Motor neuron (in vitro differentiated cells): ENCODE data around the gene ARHGDIA. TPM values are rescaled to one million over a fixed set of nuclear protein-coding genes. Genes with fewer than 3 reads are reported as not detected.
A peak's percentile ranks its signal among the peaks of the same experiment; 100 is the strongest.
"Not testable (repeated sequence)": the region's sequence is repeated elsewhere in the genome, so short reads cannot be mapped to it uniquely, and the experiment has no call there.

ENCODE experiments used
- ATAC-seq, 8 experiments: fragments of 200-7000 bp; cut with Tn5 transposase; replicated peaks in 6 of 8; 2 replicates each; pipeline ENCODE4 v1.8.0; 2021; ENCODE audit warnings: mild to moderate bottlenecking in 8 of 8, moderate library complexity in 8 of 8
- H3K27ac ChIP-seq, 2 donors: fragments of 250-450 bp; sonication (Bioruptor Pico); 2 replicates each; pipeline ENCODE4 v1.9.0; 2021; ENCODE audit warnings: antibody characterized with exemption in 2 of 2, mild to moderate bottlenecking in 2 of 2, moderate library complexity in 1 of 2
- H3K4me1 ChIP-seq, 2 donors: fragments of 250-450 bp; sonication (Bioruptor Pico); replicated peaks in 1 of 2; 2 replicates each; pipeline ENCODE4 v1.6.1; 2021; ENCODE audit warnings: antibody characterized with exemption in 2 of 2, mild to moderate bottlenecking in 2 of 2, moderate library complexity in 1 of 2
- H3K4me3 ChIP-seq, 5 donors: fragments of 250-450 bp; sonication (Bioruptor Pico); 2 replicates each; pipeline ENCODE4 v1.9.0; 2021; ENCODE audit warnings: antibody characterized with exemption in 5 of 5, mild to moderate bottlenecking in 5 of 5, moderate library complexity in 4 of 5
- WGBS, 10 experiments: fragments of 450-650 bp; shearing (Covaris generic); methylation state at CpG; one replicate each; pipeline ENCODE4 v1.0.0; 2022; 5-methylcytosine and 5-hydroxymethylcytosine counted together
- in situ Hi-C, 9 experiments: fragments of 400-800 bp; cut with MboI; loops; one replicate each; pipeline ENCODE4 v1.15.0; 2021; ENCODE audit warnings: low sequenced_read_pairs in 9 of 9, low pct_unique_long_range_greater_than_20kb in 2 of 9; ENCODE audit not compliant: unreplicated experiment in 9 of 9
- total RNA-seq, 8 experiments: library from RNA; unstranded; fragments of 300-600 nt; gene quantifications; 2 replicates each; pipeline versions ENCODE4 v1.2.3 to v1.2.4, GENCODE V29; 2022

The ARHGDIA gene
- total RNA-seq, 8 experiments from 2014 or later, result 44.7 to 276 (median 151) TPM

DNA sequence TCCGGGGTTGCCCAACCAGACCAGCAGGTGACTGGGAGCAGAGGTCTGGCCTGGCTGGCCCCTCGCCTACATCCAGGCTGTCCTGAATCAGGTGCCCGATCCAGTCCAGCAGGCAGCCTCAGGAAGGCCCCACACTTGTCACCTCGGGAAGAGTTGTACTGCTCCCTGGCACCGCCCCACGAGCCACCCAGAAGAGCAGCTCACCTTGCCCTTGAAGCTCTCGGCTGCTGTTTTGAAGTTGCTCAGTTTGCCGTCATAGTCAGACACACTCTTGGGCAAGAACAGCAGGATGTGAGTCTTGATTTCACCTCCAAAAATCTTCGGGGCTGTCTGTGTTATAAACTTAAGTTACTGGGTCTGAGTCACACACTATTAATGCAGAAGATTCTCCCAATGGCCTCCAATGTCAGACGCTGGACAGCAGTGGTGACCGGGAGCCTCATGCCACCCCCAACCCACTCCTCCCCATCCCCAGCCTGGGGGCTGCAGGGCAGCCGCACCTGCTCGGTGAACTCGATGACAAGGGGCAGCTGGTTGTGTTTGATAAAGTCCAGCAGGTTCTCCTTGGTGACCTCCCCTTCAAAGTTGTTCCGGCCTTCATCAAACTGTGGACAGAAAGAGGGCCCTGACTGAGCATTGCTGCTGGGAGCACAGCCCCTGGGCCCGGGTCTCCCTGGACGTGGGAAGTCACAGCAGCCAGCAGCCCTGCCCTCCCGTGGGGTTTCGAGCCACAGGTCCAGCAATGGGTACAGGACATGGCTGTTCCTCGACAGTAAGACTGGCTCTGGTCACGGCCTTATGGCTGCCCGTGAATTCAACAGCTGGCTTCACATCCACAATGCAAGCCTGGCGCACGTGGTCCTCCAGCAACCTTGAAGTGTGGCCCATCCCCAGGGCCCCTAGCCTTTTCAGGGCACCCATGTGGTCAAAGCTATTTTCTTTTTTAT lies 24.1 kb downstream of the ARHGDIA start:
- Histone ChIP-seq H3K4me3 (no peak overlapping the region), H3K4me1 (no peaks in the 10 kb centered on the region), H3K27ac (no peak overlapping the region)
- in situ Hi-C loops, result no loop called here
- peak in 1 of 8 experiments; percentile 6 for ATAC-seq
- WGBS, 10 experiments, result 89 to 100% (median 94%) methylated on average over 4 to 10 of the region's 24 CpGs; no CpG with 5 or more reads in 6 of the 10 experiments

DNA sequence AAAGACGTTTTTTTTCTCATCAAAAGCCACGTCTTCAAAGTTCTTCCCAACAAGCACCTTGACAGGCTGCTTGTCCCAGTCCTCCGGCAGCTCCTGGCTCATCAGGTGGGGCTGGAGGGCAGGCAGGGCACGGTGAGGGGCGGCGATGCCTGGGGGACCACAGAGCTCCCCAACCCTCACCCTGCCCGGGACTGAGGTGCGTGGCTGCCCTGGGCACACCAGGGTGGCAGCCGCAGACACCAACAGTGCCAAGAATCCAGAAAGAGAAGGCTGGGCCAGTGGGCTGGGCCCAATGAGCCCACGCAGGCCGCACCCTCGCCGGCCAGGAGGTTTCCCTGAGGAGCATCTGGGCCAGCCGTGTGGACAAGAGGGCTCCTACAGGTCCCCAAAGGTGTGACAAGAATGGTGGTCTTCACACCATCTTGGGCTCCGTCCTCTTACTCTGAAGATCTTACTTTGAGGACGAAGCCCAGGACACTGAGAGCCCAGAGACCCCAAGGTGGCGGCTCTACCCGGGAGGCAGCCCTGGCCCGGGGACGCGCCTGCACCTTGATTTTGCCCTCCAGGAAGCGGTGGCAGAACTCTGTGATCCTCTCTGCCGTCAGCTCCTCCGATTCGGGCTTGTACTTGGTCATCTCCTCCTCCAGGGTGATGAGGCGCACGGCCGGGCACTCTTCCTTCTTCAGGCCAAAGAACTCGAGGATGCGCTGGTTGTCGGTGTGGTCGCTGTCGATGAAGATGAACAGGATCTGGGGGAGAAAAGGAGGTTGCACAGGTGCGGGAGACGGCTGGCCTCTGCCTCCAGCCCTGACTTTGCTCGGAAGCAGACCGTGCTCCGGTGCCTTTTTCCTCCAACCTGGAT lies 25.0 kb downstream of the ARHGDIA start:
- H3K4me1 ChIP-seq, result no peaks in the 10 kb centered on the region
- no peak for ATAC-seq
- 92 to 100% (median 98%) methylated on average over 1 to 17 of the region's 38 CpGs; no CpG with 5 or more reads in 4 of the 10 experiments for WGBS, 10 experiments

DNA sequence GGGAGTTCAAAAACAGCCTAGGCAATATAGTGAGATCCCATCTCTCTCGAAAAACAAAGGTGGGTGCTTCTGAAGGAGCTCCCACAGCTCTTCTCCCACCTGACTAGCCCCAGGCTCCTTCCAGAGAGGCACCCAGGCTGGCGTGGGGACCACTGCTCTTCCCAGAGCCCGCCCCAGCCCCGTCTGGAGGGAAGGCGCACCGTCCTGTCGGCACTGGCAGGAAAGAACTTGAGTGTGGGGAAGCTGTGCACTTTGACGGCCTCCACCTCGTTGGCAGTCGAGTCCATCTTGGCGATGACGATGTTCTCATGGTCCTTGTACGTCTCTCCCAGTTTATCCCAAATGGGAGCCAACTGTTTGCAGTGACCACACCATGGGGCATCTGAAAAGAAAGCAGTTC lies 25.8 kb downstream of the ARHGDIA start:
- in situ Hi-C loops, result no loop called here
- Histone ChIP-seq H3K27ac (no peak overlapping the region), H3K4me1 (no peaks in the 10 kb centered on the region), H3K4me3 (no peak overlapping the region)
- ATAC-seq, result no peak
- WGBS, 10 experiments, result 80 to 100% (median 96%) methylated on average over 1 to 6 of the region's 13 CpGs; no CpG with 5 or more reads in 6 of the 10 experiments

More for the DNA sequence above, 25.0 kb downstream of the ARHGDIA start:
- Histone ChIP-seq H3K4me3 (no peak overlapping the region), H3K27ac (no peak overlapping the region)
- in situ Hi-C loops, result no loop called here

DNA sequence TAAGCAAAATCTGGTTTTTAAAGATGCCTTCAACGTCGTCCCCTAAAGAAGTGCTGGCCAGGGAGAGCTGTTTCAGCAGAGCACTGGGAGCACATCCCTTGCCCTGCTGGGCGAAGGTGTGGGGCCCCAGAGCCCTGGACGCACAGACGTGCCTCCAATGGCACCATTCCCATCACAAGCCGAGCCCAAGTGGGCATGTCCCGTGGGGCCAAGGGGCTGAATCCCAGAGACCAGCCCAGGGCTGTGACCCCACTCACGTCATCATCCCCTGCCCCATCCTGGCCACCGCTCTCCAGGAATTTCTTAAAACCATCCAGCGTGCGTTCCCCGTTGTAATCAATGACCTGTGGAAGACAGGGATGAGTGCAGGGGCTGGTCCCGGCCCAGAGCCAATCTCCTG lies 26.2 kb downstream of the ARHGDIA start:
- in situ Hi-C loops, result no loop called here

DNA sequence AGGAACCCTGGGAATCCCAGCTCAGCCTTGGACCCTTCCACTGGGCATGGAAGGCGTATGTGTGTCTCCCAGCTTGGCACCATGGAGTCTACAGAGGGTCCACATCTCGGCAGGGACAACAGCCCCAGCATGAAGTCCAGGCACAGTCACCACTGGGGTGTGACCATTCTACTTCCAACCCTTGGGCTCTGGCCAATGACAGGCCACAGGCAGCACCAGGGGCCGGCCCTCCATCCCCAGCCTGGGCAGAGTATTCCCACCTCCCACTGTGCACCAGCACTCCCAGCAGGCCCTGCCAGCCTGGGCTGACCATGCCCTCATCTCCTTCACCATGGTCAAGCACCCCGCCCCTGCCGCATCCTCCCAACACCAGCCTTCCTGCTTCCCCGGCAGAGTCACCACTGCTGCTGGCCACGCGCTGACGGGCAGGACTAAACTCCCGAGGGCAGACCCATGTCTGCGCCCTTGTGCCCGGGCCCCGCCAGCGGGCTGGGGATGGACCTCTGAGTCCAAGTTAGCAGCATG lies 26.7 kb downstream of the ARHGDIA start:
- no peaks in the 10 kb centered on the region for H3K4me1 ChIP-seq
- in situ Hi-C loops, result no loop called here
- H3K4me3 ChIP-seq, result no peak overlapping the region
- no peak overlapping the region for H3K27ac ChIP-seq
- WGBS, 10 experiments, result 80 to 100% (median 92%) methylated on average over 1 to 8 of the region's 14 CpGs; no CpG with 5 or more reads in 5 of the 10 experiments
- peak; percentile 10 to 31 (median 18) for ATAC-seq

More for the DNA sequence above, 26.2 kb downstream of the ARHGDIA start:
- Histone ChIP-seq H3K27ac (no peak overlapping the region), H3K4me1 (no peaks in the 10 kb centered on the region), H3K4me3 (no peak overlapping the region)
- no peak for ATAC-seq
- 88 to 100% (median 97%) methylated on average over 2 to 7 of the region's 13 CpGs; no CpG with 5 or more reads in 6 of the 10 experiments for WGBS, 10 experiments

DNA sequence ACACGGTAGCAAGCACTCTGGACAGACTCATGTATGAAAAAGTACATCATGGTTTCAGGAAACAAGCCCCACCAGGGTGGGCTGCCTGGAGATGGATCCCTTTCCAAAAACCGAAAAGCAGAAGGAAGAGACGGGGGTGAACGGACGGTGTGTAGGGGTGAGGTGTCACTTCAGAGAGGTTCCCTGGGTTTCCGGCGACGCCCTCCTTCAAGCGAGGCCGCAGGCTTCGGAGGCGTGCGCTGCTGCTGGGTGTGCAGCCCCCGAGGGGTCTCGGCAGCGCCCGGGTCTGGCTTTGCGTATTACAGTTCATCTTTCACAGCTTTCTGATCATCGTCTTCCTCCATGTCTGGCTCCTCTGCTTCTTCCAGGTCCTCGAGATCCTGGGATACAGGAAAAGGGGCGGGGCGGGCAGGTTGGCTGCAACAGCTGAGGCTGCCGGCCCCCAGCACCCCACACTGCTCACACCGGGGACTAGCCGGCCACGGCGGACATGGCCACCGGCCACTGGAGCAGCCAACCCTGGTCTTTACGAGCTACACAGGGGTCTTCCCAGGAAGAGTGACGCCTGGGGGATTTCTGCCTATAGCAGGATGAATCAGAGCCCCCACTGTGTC lies 27.3 kb downstream of the ARHGDIA start:
- peak in 5 of 8 experiments; percentile 4 to 20 (median 16) for ATAC-seq
- in situ Hi-C loops, result no loop called here
- no peaks in the 10 kb centered on the region for H3K4me1 ChIP-seq
- WGBS, 10 experiments, result 81 to 100% (median 89%) methylated on average over 2 to 12 of the region's 30 CpGs; no CpG with 5 or more reads in 6 of the 10 experiments
- H3K4me3 ChIP-seq, result no peak overlapping the region
- no peak overlapping the region for H3K27ac ChIP-seq

DNA sequence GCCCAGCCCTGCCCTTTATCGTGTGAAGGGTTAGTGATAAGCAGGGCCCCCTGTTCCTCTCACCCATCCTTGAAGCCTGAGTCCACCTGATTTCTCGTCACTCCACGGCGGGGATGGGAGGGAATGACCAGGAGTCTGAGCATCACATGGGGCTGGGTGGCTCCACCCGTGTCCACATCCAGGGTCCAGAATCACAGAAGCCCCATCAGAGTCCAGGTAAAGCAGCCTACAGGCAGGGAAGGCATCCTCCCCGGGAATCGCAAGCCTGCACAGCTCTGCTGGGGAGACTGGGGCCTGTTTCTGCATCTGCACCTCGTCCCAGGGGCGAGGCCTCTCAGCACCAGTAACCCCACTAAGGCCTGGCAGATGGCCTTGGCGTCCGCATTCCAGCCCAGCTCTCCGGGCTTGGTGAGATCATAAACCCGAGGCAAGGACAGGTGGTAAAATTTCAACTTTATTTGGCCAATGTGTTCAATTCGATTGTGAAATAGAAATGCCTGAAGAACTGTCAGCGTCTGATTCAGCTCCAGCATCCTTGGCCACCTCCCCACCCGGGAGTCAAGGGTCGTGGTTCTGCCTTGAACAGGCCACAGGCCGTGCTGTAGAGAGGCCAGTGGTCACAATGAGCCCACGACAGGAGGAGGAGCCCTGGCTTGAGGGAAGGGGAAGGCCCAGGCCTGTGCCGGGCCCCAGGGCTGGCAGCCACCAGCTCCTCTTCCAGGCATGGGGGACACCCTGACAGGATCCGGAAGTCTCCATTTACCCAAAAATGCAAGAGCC lies 28.2 kb downstream of the ARHGDIA start:
- in situ Hi-C loops, result no loop called here
- Histone ChIP-seq H3K4me3 (no peak overlapping the region), H3K27ac (no peak overlapping the region), H3K4me1 (no peaks in the 10 kb centered on the region)
- peak in 4 of 8 experiments; percentile 7 to 33 (median 14) for ATAC-seq
- 57 to 100% (median 91%) methylated on average over 1 to 9 of the region's 21 CpGs; no CpG with 5 or more reads in 3 of the 10 experiments for WGBS, 10 experiments

DNA sequence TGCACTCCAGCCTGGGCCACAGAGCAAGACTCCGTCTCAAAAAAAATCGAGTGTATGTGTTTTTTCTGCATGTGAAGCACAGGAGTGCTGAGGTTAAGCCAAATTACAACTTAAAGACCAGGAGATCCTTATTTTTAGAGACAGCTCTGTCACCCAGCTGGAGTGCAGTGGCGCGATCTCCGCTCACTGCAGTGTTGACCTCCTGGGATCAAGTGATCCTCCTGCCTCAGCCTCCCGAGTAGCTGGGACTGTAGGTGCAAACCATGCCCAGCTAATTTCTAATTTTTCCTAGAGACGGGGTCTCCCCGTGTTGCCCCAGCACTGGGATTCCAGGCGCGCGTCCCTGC lies 28.8 kb downstream of the ARHGDIA start:
- 90 to 97% (median 96%) methylated on average over 2 to 11 of the region's 11 CpGs; no CpG with 5 or more reads in 6 of the 10 experiments for WGBS, 10 experiments
- Histone ChIP-seq H3K4me3 (no peak overlapping the region), H3K4me1 (no peaks in the 10 kb centered on the region), H3K27ac (no peak overlapping the region)
- no peak for ATAC-seq
- in situ Hi-C loops, result no loop called here

DNA sequence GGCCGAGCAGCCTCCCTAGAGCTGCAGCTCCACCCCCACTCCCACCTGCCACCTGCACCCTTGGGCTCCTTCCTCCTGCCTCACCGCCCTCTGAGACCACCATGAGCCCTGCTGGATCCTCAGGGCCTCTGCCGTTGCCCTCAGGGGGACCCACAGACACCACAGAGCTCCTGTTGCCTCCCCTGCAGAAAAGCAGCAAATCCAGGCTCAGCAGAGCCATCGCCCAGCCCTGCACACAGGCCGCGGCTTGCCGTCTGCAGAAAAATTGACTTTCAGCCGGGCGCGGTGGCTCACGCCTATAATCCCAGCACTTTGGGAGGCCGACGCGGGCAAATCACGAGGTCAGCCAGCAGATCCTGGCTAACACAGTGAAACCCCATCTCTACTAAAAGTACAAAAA lies 29.3 kb downstream of the ARHGDIA start:
- no peak overlapping the region for H3K27ac ChIP-seq
- H3K4me1 ChIP-seq, result no peaks in the 10 kb centered on the region
- in situ Hi-C loops, result no loop called here
- peak in 1 of 8 experiments; percentile 0 for ATAC-seq
- WGBS, 10 experiments, result 68 to 93% (median 85%) methylated on average over 3 to 12 of the region's 15 CpGs; no CpG with 5 or more reads in 7 of the 10 experiments
- H3K4me3 ChIP-seq, result no peak overlapping the region

DNA sequence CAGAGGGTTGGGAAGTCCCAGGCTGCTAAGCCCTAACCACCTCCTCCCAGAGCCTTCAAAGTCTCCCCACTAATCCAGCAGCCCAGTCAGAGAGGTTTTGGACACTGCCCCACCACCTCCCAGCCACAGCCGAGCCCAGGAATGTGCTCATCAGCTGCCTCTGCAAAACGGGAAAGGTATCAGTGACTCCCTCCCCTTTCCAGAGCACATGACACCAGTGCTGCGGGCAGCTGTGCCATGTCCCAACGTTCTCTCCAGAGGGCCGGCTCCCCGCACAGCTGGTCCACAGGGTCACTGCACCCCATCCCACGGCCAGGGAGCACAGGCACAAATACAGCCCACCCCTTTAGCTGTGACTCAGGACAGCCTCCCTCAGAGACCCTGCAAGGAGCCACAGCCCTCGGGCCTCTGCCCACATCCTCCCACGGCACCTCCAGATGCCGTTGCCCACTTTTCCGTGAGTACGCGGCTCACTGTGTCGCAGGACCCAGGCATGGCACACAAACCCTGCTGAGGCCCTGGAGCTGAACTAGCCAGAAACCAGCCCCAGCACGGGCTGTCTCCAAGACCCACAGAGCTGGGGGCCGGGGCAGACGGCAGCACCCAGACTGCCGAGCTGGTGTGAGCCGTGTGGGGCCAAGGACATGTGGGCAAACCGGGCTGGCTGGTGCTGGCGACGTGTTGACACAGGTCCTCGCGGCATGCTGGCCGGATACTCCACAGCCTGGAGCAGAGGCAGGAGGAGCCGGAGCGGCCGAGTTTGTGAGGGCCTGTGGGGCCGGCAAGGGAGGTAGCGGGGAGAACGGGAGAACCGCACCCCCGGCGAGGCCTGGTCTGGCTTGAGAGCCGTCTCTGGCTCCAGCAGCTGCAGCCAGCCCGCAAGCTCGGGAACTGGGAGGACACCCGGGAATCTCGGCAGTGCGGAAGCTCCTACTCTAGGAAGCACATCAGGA lies 30.0 kb downstream of the ARHGDIA start:
- H3K4me3 ChIP-seq, result no peak overlapping the region
- ATAC-seq, result peak in 6 of 8 experiments; percentile 4 to 15 (median 10)
- 60 to 100% (median 84%) methylated on average over 1 to 16 of the region's 40 CpGs; no CpG with 5 or more reads in 6 of the 10 experiments for WGBS, 10 experiments
- H3K27ac ChIP-seq, result no peak overlapping the region
- H3K4me1 ChIP-seq, result no peaks in the 10 kb centered on the region
- in situ Hi-C loops, result no loop called here

DNA sequence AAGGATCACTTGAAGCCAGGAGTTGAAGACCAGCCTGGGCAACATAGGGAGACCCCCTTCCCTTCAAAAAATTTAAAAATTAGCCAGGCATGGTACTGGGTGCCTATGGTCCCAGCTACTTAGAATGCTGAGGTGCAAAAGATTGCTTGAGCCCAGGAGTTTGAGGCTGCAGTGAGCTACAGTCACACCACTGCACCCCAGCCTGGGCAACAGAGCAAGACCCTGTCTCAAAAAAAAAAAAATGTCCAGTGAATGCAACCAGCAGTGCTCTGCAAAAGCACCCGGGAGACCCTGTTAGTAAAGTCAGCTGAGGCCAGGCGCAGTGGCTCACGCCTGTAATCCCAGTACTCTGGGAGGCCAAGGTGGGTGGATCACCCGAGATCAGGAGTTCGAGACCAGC lies 31.1 kb downstream of the ARHGDIA start:
- H3K4me1 ChIP-seq, H3K4me3 ChIP-seq, in situ Hi-C loops, ATAC-seq, H3K27ac ChIP-seq: not testable (repeated sequence)
- 67 to 92% (median 88%) methylated on average over 2 to 4 of the region's 5 CpGs; no CpG with 5 or more reads in 5 of the 10 experiments for WGBS, 10 experiments
